ENCODE data around the gene ANGEL2.
"Not testable (repeated sequence)": the region's sequence is repeated elsewhere in the genome, so short reads cannot be mapped to it uniquely, and the experiment has no call there.

- not testable (repeated sequence) for TF ChIP-seq CENPX (CRISPR knock-in tag; IDR thresholded peaks at IDR 0.05); THRA (CRISPR knock-in tag; IDR thresholded peaks at IDR 0.05; ENCODE audit: borderline replicate concordance); CTCF (CRISPR knock-in tag; IDR thresholded peaks at IDR 0.05); JUNB (CRISPR knock-in tag; IDR thresholded peaks at IDR 0.05; ENCODE audit: borderline replicate concordance); FOSL2 (CRISPR knock-in tag; IDR thresholded peaks at IDR 0.05); HHEX (CRISPR knock-in tag; IDR thresholded peaks at IDR 0.05)
These were observed 21.7 kb downstream of the ANGEL2 start for GRCh38 chr1:212993960-212994359.

Measured in HepG2 (cell line).